NCI-H2196 treated with DMSO at 0.1 percent for 48 hours (cell line): ENCODE measurements around the gene CALU.

ENCODE experiments used
- DNase-seq: peaks from one replicate; lab custom pipeline; 2025; ENCODE audit not compliant: unreplicated experiment; lab: John Stamatoyannopoulos, UW

CALU gene

DNA sequence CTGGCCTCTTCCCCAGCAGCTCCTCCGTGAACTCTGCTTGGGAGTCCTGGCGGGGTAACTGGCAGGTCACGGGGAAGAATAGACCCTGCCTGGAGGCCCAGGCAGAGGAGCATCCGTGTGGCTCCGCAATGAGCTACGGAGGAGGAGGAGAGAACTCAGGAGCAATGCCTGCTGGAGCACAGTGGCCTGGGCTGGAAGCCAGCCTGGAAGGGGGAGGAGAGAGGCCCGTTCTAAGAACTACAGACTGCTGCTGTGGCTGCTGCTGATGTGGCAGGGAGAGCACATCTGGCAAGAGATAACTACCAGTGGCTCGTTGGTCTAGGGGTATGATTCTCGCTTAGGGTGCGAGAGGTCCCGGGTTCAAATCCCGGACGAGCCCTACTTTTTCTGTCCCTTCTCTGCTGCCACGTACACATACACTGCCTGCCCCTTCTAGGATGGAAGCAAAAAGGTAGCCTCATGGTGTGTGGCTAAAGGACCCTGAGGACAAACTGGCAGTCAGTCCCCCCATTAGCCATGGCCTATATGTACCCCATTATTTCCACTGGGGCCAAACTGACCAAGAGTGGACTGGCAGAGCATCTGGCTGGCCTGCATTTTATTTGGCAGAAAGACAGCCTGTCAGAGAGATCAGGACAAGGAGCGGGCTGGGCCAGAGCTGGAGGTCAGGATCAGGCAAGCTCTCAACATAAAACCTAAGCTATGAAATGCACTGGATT lies 44.1 kb downstream of the CALU start:
- DNase-seq: no peak

DNA sequence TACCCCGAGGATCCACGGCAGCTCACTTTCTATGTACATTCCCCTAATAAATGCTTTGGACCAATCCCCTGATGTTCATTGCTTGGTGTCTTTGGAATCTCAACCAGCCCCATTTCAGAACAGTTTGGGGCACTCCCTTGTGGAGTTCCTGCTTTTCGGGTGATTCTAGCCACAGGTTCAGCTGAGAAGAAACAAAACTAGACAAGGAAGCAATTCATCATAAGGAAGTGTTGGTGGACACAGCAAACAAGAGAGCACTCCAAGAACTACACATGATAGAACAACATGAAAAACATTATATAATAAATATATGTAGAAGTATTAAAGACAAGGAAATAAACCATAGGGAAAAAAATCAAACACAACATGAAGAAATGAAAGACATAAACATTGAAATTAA lies 46.6 kb downstream of the CALU start:
- DNase-seq: no peak

DNA sequence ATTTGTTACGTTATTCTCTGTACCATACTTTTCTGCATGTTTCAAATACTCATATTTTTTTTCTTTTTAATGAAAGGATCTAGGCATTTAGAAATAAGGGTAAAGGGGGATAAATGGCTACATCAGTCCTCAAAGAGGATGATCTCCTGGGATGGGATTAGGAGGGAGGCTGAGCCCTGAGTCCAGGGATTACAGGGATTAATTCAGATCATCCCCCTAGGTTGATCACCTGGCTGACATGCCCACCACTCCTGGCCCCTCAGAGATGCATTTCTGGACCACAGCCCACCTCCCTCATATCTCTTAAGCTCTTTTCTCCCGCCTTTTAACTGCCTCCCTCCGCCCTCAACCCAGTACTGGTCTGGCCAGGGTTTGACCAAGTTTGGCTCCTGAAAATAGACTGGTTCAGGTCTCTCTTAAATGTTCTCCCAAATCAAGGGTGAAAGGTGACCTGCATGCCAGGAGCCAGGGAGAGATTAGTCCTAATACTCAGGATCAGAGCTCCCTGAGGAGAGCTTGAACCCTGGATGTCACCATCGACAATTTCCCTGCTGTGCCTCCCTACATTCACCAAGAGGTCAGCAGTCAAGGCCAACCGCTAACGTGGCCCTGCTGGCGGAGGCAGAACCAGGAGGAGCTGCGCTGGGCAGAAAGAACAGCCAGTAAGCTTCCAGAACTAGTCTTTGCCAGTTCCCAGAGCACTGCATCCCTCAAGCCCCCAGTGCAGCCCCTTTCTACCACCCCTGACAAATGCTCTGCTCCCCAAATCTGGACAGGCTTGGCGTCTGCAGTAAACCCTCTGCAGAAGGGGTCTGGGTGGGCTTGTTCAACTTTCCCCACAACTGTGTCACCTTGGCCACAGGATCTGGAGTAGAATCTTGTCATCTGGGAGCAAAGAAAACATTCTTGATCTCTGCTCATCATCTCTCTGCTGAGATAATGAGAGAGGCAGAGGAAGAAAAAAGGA lies 49.6 kb downstream of the CALU start:
- DNase-seq: no peak

DNA sequence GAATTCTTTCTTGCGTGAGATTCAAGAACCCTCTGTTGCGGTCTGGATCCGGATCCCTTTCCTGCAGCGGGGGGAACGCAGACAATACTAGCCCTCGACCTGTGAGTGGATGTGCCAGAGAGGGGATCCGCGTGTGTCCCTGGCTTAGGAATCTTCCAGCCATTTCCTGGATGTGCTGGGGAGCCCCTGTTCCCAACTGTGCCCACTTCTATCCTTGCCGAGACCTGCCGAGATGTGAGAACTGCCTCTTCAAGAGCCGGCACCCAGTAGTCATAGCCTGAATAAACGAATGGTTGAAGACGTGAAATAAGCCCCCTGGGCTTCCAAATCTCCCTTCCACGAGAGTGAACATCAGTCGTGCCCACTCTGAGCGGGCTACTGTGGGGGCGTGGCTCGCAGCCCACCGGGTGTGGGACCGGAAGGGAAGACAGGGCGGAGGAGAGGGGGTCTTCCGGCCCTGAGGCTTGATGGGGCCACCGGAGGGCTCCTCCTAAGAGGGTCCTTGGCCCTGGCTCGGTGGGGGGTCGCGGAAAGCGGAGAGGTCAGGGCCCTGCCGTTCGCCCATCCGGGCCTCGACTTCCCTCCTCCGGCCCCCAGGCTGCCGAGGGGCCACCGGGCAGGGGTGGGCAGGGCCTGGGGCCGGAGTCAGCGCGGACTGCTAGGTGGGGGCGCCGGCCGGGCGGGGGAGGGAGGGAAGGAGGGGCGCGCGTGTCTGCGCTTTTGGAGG lies 51.3 kb downstream of the CALU start:
- DNase-seq: no peak

DNA sequence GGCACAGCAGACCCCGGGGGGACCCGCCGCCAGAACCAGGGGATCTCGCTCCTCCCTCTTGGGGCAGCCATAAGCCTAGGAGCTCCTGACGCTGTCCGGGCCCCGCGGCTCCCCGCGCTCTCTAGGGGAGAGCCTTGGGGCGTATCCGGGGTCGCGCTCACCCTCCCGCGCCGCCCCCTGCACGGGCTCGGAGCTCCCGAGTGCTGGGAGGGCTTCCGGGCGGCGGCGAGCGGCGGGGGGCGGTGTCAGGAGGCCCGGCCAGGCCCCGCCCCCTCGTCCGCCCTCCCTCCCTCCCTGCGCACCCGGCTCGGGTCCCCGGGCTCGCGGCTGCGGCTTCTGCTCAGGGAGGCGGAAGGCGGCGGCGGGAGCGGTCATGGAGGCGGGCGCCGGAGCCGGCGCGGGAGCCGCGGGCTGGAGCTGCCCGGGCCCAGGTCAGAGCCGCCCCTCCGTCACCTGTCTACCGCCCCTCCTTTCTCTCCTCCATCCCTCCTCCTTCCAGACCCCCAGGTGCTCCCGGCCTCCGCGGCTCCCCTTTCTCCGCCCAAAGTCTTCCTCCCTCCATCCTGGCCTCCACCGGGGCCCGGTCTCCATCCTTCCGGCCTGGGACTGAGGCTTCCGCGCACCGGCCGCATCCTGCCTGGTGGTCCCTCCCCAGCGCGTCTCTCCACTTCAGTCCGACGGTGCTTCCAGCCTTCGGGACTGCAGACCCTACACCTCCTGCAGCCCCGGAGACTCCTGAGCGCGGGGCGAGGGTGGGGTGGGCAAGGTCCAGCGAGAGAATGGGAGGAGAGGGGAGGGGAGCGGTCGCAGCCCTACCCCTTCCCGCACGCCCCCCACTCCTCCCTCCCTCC lies 52.2 kb downstream of the CALU start, which contains the start of gene CCDC136:
CCDC136 (plus strand) TSS at position 848 of the 851 bp plus-strand sequence. CDS start 444 bp downstream, outside the sequence.
- DNase-seq: peak; percentile 34

DNA sequence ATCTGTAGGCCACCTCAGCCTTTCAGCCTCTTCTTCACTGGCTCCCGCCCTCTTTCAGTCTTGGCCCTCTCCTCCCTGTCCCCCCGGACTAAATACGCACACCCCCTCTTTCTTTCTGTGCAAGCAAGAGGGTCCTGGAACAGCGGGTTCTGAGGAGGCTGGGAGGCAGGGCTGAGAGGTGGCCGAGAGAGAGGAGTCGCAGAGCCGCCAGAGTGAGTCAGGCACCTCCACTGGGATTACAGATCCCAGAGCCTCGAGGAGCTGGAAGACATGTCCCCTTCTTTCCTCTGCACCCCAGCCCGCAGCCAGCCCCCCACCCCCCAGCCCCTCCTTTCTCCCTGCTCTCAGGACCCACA lies 52.8 kb downstream of the CALU start:
- no peak for DNase-seq

DNA sequence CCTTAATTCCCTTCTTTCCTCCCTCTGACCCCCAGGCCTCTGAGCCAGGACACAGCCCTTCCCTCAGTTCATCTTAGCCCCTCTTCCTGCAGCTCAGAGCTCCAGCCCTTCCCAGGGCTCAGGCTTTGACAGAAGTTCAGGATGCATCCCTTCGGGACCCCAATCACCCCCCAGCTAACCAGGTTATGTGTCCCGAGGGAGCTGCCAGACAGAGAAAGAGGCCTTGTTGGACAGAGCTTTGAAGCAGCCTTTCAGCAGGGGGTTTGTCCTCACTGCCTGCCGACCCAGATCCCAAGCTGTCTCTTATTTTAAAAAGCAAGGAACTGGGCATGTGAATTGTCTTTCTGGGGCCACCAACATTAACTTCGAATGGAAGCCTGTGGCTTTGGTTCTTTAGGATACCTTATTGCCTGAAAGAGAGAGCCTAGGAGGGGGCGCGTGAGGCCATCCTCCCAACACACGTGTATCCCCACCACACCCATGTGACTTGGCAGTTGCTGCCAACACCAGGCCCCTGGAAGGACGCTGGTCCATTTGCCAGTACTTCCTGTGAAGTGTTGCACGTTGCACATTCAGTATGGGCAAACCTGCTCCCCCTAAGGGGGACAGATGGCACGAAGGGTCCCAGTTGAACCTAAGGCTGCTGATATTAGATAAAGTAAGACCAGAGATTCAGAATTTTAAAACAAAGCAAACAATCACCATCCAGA lies 53.5 kb downstream of the CALU start:
- DNase-seq: no peak

DNA sequence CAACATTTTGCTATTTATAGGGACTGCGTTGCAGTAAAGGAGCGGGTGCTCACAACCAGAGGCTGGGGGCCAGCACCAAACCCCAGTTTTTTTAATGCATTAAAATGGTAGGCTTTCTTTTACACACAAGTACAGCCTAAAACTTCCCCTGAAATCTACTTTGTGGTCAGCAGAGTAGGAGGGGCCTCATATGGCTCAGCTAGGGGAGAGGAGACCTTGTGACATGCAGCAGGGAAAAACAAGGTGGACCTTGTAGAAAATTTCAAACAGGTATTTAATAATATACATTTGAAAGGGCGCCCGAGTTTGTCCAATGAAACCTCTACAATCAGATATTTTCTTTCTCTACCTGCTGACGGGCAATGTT lies 54.0 kb downstream of the CALU start:
- DNase-seq: no peak

DNA sequence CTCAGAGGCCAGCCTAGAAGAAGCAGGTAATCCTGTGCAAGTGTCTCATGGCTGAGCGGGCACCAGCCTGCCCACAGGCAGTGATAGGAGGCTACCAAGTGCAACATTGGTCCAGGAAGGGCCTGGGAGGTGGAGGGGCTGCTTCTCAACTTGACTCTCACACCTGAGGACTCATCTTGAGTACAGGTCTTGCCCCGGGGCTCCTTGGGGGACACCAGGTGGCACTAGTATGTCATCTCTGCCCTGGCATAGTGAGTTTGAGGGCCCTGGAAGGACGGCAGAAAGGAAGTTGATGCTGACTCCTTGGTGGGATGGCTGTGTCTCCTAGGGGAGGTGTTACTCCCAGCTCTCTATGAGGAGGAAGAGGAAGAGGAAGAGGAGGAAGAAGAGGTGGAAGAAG lies 54.9 kb downstream of the CALU start:
- DNase-seq: no peak

DNA sequence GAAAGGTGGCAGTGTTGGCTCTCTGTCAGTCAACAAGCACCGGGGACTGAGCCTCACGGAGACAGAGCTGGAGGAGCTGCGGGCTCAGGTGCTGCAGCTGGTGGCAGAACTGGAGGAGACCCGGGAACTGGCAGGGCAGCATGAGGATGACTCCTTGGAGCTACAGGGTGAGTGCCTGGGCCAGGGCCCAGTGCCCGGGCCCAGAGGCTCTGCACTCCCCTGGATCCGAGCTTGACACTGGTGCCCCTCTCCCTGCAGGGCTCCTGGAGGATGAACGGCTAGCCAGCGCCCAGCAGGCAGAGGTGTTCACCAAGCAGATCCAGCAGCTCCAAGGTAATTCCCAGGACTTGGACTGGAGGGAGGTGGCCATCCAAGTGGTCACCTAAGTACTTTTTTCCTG lies 55.3 kb downstream of the CALU start:
- no peak for DNase-seq

DNA sequence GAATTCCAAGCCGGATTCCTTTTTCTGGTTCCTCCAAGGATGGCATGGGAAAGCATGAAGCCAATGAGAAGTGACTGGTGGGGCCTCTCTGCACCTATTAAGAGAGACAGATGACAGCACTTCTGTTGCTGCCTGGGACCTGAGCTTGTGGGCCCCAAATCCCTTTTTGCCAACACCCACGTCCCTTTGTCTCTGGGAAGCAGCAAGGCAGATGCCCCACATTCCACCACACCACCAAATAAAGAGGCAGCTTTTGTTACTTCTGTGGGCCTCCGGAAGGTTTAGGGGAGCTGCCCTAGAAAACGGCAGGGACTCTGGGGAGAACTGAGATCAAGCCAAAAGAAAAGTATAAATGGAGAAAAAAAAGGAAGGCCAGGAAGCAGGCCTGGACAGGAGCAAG lies 56.0 kb downstream of the CALU start:
- no peak for DNase-seq

DNA sequence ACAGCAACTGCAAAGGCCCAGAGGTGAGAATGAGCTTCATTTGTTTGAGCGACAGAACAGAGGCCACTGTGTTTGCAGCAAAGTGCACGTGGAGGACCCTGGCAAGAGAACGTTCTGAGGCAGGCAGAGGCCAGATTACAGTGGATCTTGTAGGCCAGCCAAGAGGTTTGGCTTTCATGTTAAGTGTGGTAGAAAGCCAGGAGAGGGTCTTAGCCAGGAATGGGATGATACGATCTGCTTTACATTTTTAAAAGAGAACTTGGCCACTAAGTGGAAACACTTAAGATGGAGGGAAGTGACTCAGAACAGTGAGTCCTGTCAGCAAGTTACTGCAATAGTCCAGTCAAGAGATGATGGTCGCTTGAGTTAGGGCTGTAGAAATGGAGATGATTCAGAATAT lies 57.2 kb downstream of the CALU start:
- DNase-seq: no peak

DNA sequence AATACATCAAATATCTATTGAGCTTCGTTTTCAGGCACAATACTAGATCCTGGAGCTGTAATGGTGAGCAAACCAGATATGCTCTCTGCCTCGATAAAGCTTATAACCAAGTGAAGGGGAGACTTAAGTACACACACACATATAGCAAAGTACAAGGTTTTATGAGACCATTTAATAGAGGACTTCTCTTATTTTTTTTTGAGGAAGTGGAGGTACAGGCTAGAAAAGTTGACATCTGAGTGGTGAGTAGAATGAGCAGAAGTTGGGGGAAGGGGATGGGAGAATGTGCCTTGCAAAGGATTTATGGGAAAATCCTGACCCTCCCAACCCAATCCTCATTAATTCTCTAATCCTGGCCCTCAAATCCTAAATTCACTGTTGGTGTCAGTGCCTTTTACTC lies 60.3 kb downstream of the CALU start:
- no peak for DNase-seq

DNA sequence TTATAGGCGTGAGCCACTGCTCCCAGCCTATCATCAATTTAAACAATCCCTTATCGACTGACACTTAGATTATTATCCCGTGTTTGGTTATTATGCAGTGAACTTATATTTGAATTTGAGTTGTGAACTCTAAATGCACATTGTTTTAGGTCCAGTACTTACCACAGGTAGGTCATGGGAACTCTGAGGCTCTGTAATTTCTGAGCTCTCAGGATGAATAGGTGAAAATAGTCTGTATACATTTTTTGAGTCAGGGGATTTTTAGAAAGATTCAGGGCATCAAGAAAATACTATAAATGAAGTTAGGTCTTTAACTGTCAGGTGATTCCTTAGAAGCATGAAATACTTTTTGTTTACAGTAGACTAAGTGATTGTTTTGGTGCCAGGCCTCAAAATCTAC lies 61.4 kb downstream of the CALU start:
- DNase-seq: no peak

DNA sequence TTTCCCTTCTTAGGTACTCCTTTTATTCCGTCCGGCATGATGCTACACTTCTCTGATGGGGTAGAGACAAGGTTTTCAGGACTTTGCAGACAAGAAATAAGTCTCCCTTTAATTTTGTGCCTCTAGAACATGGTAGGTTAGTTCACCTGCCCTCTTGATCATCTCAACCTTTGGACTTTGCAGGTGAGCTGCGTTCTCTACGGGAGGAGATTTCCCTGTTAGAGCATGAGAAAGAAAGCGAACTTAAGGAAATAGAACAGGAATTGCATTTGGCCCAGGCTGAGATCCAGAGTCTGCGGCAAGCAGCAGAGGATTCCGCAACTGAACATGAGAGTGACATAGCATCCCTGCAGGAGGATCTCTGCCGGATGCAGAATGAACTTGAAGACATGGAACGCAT lies 61.8 kb downstream of the CALU start:
- no peak for DNase-seq

DNA sequence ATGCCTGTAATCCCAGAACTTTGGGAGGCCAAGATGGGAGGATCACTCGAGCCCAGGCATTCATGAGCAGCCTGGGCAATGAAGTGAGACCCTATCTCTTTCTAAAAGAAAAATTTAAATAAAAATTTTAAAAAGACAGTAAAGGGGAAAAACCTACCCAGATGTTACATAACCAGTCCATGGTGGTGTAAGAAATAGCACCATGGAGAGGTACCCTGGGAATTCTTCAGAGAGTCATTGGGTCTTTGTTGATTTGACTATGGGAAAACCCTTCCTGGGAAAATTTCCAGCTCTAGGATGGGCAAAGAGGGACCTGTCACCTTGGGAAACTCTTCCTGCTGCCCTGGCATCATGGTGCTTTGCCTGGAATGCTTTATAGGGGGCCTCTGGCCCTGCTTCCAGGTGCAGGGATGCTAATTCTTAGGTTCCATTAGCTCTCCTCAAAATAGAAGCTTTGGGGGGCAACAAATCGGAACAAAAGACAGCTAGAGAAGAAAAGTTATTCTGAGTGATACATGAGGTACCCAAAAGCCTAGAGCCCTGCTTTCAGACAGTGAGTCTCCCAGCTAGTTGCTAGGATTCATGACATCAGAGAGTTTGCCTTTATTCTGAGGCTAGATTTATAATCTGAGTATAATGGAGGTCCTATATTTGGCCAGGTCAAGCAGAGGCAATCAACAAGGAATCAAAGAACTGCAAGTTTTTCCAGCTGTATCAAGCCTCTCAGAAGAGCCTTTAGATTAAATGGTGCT lies 62.7 kb downstream of the CALU start:
- DNase-seq: no peak

DNA sequence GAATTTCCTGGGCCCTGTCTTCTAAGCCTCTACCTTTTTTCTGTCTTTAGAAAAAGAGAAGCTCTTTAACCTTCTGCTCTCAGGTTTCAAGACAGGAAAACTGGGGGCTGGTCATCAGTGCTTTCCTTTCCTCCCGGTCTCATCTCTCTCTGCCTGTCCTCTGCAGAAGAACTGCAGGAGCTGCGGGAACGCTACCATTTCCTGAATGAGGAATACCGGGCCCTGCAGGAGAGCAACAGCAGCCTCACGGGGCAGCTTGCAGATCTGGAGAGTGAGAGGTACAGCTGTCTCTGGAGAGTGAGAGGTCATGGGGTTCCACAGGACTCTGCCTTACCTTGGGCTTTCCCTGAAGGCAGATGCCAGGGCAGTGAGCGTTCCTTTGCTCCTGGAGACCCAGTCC lies 65.3 kb downstream of the CALU start:
- DNase-seq: no peak

DNA sequence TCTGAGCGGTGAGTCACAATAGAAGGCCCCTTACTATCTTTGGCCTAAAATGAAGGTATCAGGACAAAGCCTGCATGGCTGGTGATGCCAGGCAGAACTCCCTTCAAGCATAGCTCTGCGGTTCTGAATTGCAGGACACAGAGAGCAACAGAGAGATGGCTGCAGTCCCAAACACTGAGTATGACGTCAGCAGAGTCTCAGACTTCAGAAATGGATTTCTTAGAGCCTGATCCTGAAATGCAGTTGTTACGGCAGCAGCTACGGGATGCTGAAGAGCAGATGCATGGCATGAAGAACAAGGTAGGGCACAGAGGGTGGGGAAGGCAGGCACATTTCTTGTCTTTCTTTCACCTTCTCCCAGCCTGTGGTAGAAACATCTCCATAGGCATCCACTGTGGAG lies 66.1 kb downstream of the CALU start:
- DNase-seq: no peak

DNA sequence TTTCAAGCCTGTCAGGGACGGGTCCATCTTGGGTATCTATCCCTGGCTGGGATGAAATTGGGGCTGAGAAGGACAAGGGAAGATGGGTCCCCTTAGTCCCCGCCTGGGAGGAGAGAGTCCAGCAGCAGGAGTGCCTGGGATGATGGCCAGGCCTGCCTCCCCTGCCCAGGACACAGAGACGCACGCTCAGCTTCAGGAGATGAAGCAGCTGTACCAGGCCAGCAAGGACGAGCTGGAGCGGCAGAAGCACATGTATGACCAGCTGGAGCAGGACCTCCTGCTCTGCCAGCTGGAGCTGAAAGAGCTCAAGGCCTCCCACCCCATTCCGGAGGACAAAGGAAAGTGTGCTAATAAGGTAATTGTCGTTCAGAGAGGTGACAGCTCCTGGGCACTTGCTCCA lies 68.0 kb downstream of the CALU start:
- no peak for DNase-seq
